ENCODE measurements around the gene LRAT.

DNA sequence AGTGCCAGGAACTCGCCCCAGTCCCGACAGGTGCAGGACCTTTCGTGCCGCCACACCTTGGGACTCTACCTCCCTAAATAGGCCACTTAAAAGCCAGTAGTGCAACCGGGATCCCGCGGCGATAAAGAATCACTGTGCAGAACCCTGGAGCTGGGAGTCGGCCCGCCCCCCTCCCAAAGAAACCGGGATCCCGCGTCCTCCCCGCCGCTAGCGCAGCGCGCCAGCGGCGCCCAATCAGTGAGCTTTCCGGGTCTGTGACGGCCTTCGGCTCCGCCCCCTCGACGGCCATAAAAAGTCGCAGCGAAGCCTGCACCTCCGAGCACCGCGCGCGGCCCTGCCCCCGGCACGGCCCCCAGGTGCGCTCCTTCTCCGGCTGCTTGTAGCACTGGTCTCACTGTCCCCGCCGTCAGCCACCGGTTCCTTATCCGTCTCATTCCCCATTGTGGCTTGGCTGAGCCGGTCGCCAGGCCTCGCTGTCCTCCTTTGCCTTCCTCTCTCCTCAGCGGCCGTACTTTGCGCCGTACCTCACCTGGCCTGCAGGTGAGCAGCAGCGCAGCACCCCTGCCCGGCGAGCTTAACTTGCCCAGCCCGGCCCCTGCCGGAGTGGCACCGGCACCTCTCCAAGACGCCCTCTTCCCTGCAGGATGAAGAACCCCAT, at the start of gene LRAT:
- TF ChIP-seq, protein P1, sequence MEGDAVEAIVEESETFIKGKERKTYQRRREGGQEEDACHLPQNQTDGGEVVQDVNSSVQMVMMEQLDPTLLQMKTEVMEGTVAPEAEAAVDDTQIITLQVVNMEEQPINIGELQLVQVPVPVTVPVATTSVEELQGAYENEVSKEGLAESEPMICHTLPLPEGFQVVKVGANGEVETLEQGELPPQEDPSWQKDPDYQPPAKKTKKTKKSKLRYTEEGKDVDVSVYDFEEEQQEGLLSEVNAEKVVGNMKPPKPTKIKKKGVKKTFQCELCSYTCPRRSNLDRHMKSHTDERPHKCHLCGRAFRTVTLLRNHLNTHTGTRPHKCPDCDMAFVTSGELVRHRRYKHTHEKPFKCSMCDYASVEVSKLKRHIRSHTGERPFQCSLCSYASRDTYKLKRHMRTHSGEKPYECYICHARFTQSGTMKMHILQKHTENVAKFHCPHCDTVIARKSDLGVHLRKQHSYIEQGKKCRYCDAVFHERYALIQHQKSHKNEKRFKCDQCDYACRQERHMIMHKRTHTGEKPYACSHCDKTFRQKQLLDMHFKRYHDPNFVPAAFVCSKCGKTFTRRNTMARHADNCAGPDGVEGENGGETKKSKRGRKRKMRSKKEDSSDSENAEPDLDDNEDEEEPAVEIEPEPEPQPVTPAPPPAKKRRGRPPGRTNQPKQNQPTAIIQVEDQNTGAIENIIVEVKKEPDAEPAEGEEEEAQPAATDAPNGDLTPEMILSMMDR (conservative IDR thresholded peaks at IDR 0.05), result no peak
- TF ChIP-seq ZFX (IDR thresholded peaks at IDR 0.05), result no peak
